Upper lobe of right lung (tissue), 1 donor: ENCODE results near the gene ADAMTS16. TPM values are rescaled to one million over a fixed set of nuclear protein-coding genes. Genes with fewer than 3 reads are reported as not detected.

Source experiments
- ATAC-seq: fragments of 200-7000 bp; cut with Tn5 transposase; one replicate; pipeline ENCODE4 v1.9.1; 2020; ENCODE audit warnings: mild to moderate bottlenecking, moderate library complexity
- DNase-seq: peaks from one replicate; pipeline ENCODE4 v3.0.0-alpha.2; 2020
- H3K27ac ChIP-seq: fragments of 200-600 bp; one replicate; pipeline ENCODE4 v1.8.0; 2022
- H3K27me3 ChIP-seq: fragments of 200-600 bp; one replicate; pipeline ENCODE4 v1.8.0; 2022; ENCODE audit warnings: mild to moderate bottlenecking
- H3K36me3 ChIP-seq: fragments of 200-600 bp; one replicate; pipeline ENCODE4 v1.8.0; 2022
- H3K4me1 ChIP-seq: fragments of 200-600 bp; one replicate; pipeline ENCODE4 v1.8.0; 2022
- H3K4me3 ChIP-seq: fragments of 200-600 bp; one replicate; pipeline ENCODE4 v1.8.0; 2022; ENCODE audit warnings: mild to moderate bottlenecking
- H3K9me3 ChIP-seq: fragments of 200-600 bp; one replicate; pipeline ENCODE4 v1.8.0; 2022
- intact Hi-C: fragments of 100-400 bp; cut with DNase I; formaldehyde crosslinking; loops from one replicate; pipeline ENCODE4 v1.11.0; 2022
- total RNA-seq: library from RNA; stranded (reverse); fragmentation: NEBNext Ultra II Directional; extraction: Animal tissue kit (Norgen Biotek cat#: 25700); gene quantifications from one replicate; pipeline ENCODE4 v1.2.1, GENCODE V29; 2021
- TF ChIP-seq, protein P1 (sequence below): fragments of 200-600 bp; IDR thresholded peaks from one replicate; pipeline ENCODE4 v1.8.0; 2022; ENCODE audit warnings: antibody characterized with exemption
- donor health status: DM: no; HTN: yes; CAD: no; lungs with severe emphysema.

The ADAMTS16 gene
- total RNA-seq, 1 donor from 2014 or later: 0.26 TPM

- TF ChIP-seq, protein P1, sequence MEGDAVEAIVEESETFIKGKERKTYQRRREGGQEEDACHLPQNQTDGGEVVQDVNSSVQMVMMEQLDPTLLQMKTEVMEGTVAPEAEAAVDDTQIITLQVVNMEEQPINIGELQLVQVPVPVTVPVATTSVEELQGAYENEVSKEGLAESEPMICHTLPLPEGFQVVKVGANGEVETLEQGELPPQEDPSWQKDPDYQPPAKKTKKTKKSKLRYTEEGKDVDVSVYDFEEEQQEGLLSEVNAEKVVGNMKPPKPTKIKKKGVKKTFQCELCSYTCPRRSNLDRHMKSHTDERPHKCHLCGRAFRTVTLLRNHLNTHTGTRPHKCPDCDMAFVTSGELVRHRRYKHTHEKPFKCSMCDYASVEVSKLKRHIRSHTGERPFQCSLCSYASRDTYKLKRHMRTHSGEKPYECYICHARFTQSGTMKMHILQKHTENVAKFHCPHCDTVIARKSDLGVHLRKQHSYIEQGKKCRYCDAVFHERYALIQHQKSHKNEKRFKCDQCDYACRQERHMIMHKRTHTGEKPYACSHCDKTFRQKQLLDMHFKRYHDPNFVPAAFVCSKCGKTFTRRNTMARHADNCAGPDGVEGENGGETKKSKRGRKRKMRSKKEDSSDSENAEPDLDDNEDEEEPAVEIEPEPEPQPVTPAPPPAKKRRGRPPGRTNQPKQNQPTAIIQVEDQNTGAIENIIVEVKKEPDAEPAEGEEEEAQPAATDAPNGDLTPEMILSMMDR: no peak
- intact Hi-C loops: no loop called here
- no peaks in the 10 kb centered on the region for H3K4me1 ChIP-seq
These were observed 35.6 kb upstream of the ADAMTS16 start for GRCh38 chr5:5104550-5104949.

GRCh38 chr5:5105531-5105930 lies 34.6 kb upstream of the ADAMTS16 start:
- Histone ChIP-seq H3K27ac (no peak overlapping the region), H3K27me3 (peaks cover 6% of the 10 kb centered on the region), H3K36me3 (no peaks in the 10 kb centered on the region), H3K4me1 (no peaks in the 10 kb centered on the region), H3K4me3 (no peak overlapping the region), H3K9me3 (no peaks in the 10 kb centered on the region)
- DNase-seq (no peak), ATAC-seq (no peak)
- TF ChIP-seq, protein P1: no peak
- intact Hi-C loops: no loop called here

More at GRCh38 chr5:5104550-5104949, 35.6 kb upstream of the ADAMTS16 start:
- Histone ChIP-seq H3K27me3 (peaks cover 6% of the 10 kb centered on the region), H3K9me3 (no peaks in the 10 kb centered on the region), H3K36me3 (no peaks in the 10 kb centered on the region), H3K4me3 (no peak overlapping the region), H3K27ac (no peak overlapping the region)
- no peak for ATAC-seq
- DNase-seq: no peak

GRCh38 chr5:5116956-5117355 lies 23.2 kb upstream of the ADAMTS16 start:
- DNase-seq: no peak
- Histone ChIP-seq H3K4me1 (no peaks in the 10 kb centered on the region), H3K36me3 (no peaks in the 10 kb centered on the region), H3K27ac (no peak overlapping the region), H3K9me3 (no peaks in the 10 kb centered on the region), H3K27me3 (no peaks in the 10 kb centered on the region), H3K4me3 (no peak overlapping the region)
- intact Hi-C loops: no loop called here
- TF ChIP-seq, protein P1: no peak
- ATAC-seq: no peak

DNA sequence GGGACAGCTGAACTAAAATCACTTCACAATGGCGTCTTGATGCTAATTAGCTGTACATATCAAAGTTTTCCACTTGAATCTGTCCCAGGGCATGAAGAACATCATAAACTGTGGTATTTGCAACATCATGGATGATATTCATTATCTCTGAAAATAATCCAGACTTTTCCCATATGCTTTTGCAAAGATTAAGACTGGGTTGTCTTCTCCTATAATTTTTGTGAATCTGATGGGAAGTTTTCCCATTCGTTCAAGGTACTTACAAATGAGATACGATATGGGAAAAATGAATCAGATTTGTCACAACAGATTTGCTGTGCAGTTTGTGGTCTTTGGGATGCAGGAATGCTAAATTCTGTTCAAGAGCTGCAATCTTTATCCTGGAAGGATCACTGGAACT lies 17.4 kb upstream of the ADAMTS16 start:
- no peaks in the 10 kb centered on the region for H3K27me3 ChIP-seq
- H3K27ac ChIP-seq: no peak overlapping the region
- TF ChIP-seq, protein P1: no peak
- H3K4me1 ChIP-seq: no peaks in the 10 kb centered on the region
- no peaks in the 10 kb centered on the region for H3K36me3 ChIP-seq
- ATAC-seq: no peak
- no peak for DNase-seq
- no peak overlapping the region for H3K4me3 ChIP-seq
- H3K9me3 ChIP-seq: no peaks in the 10 kb centered on the region
- intact Hi-C loops: no loop called here

DNA sequence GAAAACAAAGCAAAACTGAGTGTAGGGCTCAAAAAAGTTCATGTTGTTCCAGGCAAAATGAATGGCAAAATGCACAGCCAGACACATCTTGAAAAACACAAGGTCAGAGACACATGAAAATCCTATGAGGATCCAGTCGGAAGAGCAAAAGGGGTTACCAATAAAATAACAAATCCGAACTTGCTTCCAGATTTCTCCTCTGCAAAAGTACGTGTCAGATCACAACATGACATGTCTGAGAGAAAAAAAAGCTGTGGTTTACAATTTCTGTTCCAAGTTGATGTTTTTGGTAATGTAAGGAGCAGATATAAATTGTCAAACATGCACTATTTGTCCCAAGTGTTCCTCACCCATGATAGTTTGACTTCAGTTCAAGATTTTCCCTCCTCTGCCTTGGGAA lies 15.9 kb upstream of the ADAMTS16 start:
- no peaks in the 10 kb centered on the region for H3K27me3 ChIP-seq
- TF ChIP-seq, protein P1: no peak
- H3K4me3 ChIP-seq: no peak overlapping the region
- H3K27ac ChIP-seq: no peak overlapping the region
- DNase-seq: no peak
- no peak for ATAC-seq
- intact Hi-C loops: no loop called here
- H3K4me1 ChIP-seq: no peaks in the 10 kb centered on the region
- H3K36me3 ChIP-seq: no peaks in the 10 kb centered on the region
- no peaks in the 10 kb centered on the region for H3K9me3 ChIP-seq

- no peaks in the 10 kb centered on the region for H3K9me3 ChIP-seq
- H3K27ac ChIP-seq: no peak overlapping the region
- TF ChIP-seq, protein P1: no peak
- DNase-seq (no peak), ATAC-seq (peak; percentile 63)
- H3K4me1 ChIP-seq: no peaks in the 10 kb centered on the region
- no peaks in the 10 kb centered on the region for H3K36me3 ChIP-seq
- H3K4me3 ChIP-seq: no peak overlapping the region
- no peaks in the 10 kb centered on the region for H3K27me3 ChIP-seq
- intact Hi-C loops: no loop called here
These were observed 13.7 kb upstream of the ADAMTS16 start for GRCh38 chr5:5126444-5126843.
